ENCODE results near the gene USP17L22. TPM values are rescaled to one million over a fixed set of nuclear protein-coding genes. Genes with fewer than 3 reads are reported as not detected.

Gene USP17L22
- not detected in 2 replicates for total RNA-seq (2014; rRNA removed; shearing (Covaris generic))

GRCh38 chr4:9267319-9267718 is at the start of gene USP17L22:
USP17L22 (plus strand) TSS chr4:9267619; CDS start chr4:9267619, 0 bp downstream.

GRCh38 chr4:9219852-9220251 is 47.6 kb upstream of the USP17L22 start, which contains the start of gene USP17L12:
USP17L12 (plus strand) TSS chr4:9220152; CDS start chr4:9220152, 0 bp downstream.

GRCh38 chr4:9224596-9224995 is 42.8 kb upstream of the USP17L22 start, which contains the start of gene USP17L13:
USP17L13 (plus strand) TSS chr4:9224896; CDS start chr4:9224896, 0 bp downstream.

GRCh38 chr4:9234085-9234484 is 33.3 kb upstream of the USP17L22 start, which contains the start of gene USP17L15:
USP17L15 (plus strand) TSS chr4:9234385; CDS start chr4:9234385, 0 bp downstream.

GRCh38 chr4:9243579-9243978 is 23.8 kb upstream of the USP17L22 start, which contains the start of gene USP17L17:
USP17L17 (plus strand) TSS chr4:9243879; CDS start chr4:9243879, 0 bp downstream.

GRCh38 chr4:9247953-9248680 is 19.3 kb upstream of the USP17L22 start, which contains the start of gene USP17L18:
USP17L18 (plus strand) TSS chr4:9248630; CDS start chr4:9248630, 0 bp downstream.

GRCh38 chr4:9253078-9253477 is 14.3 kb upstream of the USP17L22 start, which contains the start of gene USP17L19:
USP17L19 (plus strand) TSS chr4:9253378; CDS start chr4:9253378, 0 bp downstream.

GRCh38 chr4:9257824-9258223 is 9.6 kb upstream of the USP17L22 start, which contains the start of gene USP17L20:
USP17L20 (plus strand) TSS chr4:9258124; CDS start chr4:9258124, 0 bp downstream.

GRCh38 chr4:9262572-9262971 is 4.8 kb upstream of the USP17L22 start, which contains the start of gene USP17L21:
USP17L21 (plus strand) TSS chr4:9262872; CDS start chr4:9262872, 0 bp downstream.

Other genes starting within 250 kb of the USP17L22 start
- not detected in 2 replicates for gene FAM90A26, start 97.2 kb upstream of the USP17L22 start, total RNA-seq (2014; rRNA removed; shearing (Covaris generic))
- gene USP17L10, start 57.0 kb upstream of the USP17L22 start, total RNA-seq (2014; rRNA removed; shearing (Covaris generic)): not detected in 2 replicates
- gene USP17L11, start 52.2 kb upstream of the USP17L22 start, total RNA-seq (2014; rRNA removed; shearing (Covaris generic)): not detected in 2 replicates
- gene USP17L12, start 47.5 kb upstream of the USP17L22 start, total RNA-seq (2014; rRNA removed; shearing (Covaris generic)): not detected in 2 replicates
- not detected in 2 replicates for gene USP17L13, start 42.7 kb upstream of the USP17L22 start, total RNA-seq (2014; rRNA removed; shearing (Covaris generic))
- not detected in 2 replicates for gene USP17L15, start 33.2 kb upstream of the USP17L22 start, total RNA-seq (2014; rRNA removed; shearing (Covaris generic))
- not detected in 2 replicates for gene USP17L17, start 23.7 kb upstream of the USP17L22 start, total RNA-seq (2014; rRNA removed; shearing (Covaris generic))
- gene USP17L18, start 19.0 kb upstream of the USP17L22 start, total RNA-seq (2014; rRNA removed; shearing (Covaris generic)): not detected in 2 replicates
- not detected in 2 replicates for gene USP17L19, start 14.2 kb upstream of the USP17L22 start, total RNA-seq (2014; rRNA removed; shearing (Covaris generic))
- gene USP17L20, start 9.5 kb upstream of the USP17L22 start, total RNA-seq (2014; rRNA removed; shearing (Covaris generic)): not detected in 2 replicates
- gene USP17L21, start 4.7 kb upstream of the USP17L22 start, total RNA-seq (2014; rRNA removed; shearing (Covaris generic)): not detected in 2 replicates
- gene USP17L24, start 57.5 kb downstream of the USP17L22 start, total RNA-seq (2014; rRNA removed; shearing (Covaris generic)): not detected in 2 replicates
- gene USP17L25, start 62.3 kb downstream of the USP17L22 start, total RNA-seq (2014; rRNA removed; shearing (Covaris generic)): not detected in 2 replicates
- gene USP17L26, start 67.0 kb downstream of the USP17L22 start, total RNA-seq (2014; rRNA removed; shearing (Covaris generic)): not detected in 2 replicates
- gene USP17L5, start 71.8 kb downstream of the USP17L22 start, total RNA-seq (2014; rRNA removed; shearing (Covaris generic)): not detected in 2 replicates
- not detected in 2 replicates for gene USP17L27, start 76.5 kb downstream of the USP17L22 start, total RNA-seq (2014; rRNA removed; shearing (Covaris generic))
- not detected in 2 replicates for gene USP17L28, start 81.3 kb downstream of the USP17L22 start, total RNA-seq (2014; rRNA removed; shearing (Covaris generic))
- not detected in 2 replicates for gene USP17L29, start 86.0 kb downstream of the USP17L22 start, total RNA-seq (2014; rRNA removed; shearing (Covaris generic))
- not detected in 2 replicates for gene USP17L30, start 95.5 kb downstream of the USP17L22 start, total RNA-seq (2014; rRNA removed; shearing (Covaris generic))
- not detected in 2 replicates for gene DEFB131A, start 176.8 kb downstream of the USP17L22 start, total RNA-seq (2014; rRNA removed; shearing (Covaris generic))

Data from A375 (cell line).